HG03066 (cell line): Measurements from ENCODE around the gene DUS1L.

ENCODE experiments used
- ATAC-seq: cut with Tn5 transposase; IDR thresholded peaks from one replicate; pipeline ENCODE4 v1.9.1; 2021; ENCODE audit warnings: low read depth; ENCODE audit not compliant: unreplicated experiment

Gene DUS1L

DNA sequence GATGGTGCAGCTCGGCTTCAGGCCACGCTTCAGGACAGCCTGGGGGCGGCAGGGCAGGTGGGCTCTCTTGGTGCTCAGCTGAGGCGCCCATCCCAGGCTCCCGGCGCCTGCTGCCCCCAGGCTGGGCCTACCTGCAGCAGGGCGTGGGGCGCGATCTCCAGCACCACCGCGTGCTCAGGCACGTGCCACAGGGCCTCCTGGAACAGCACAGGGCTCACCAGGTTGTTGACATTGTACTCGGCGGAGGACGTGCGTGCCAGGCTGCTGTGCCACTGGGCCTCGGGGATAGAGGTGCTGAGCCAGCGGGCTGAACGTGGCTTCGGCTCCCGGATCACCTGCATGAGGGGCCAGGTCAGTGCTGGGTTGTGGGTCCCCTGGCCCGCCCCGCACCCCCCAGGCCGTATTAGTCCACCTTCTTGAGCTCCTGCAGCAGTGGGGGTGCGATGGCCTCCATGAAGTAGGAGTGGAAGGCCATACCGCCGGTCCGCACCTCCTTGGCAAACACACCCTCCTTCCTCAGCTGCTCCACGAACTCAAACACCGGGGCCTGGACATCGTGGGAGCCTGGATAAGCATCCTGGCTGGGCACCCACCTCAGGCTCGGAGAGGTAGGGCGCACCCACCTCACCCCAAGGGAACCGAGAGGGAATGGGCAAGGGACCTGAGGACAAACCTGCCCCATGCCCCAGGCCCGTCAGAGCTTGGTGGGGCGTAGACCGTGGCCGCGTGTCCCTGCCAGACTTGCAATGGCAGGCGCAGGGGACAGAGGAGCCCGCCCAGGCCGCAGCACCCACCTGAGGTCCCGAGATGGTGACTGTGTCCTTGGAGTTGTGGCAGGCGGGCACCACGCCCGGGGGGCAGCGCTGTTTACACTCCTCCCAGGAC lies 23.5 kb upstream of the DUS1L start:
- no peak for ATAC-seq

DNA sequence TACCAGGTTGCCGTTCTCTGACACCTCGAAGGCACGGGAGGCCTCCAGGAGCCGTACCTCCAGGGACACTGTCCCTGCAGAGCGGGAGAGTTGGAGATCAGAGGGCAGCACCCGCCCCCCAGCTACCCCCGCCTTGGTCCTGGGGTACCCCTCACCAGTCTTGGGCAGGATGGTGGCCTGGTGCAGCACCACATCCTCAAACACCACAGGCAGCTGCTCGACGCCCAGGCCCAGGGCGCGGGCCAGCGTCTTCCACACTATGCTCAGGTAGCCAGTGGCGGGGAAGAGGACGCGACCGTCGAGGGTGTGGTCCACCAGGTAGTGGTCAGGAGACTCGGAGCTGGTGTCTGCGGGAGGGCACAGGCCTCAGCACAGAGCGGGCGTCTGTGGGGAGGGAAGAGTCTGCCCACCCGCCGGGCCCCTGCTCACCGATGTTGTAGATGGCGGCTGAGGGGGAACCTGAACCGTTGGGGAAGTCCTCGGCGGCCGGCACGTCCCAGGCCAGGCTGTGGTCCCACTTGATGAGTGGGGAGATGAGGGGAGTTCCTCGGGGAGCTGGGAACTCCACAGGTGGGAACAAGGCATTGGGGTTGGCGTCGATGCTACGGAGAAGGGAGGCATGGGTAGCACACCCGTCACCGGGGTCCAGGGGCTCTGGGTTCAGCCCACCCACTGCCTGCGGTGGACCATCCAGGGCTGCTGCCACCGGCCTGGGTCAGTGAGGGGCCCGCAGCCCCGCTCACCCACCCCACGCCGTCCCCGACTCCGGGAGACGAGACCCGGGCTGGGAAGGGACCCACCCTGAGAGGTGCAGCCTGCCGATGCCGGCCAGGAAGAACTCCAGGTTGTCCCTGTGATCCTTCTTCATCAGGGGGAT lies 22.6 kb upstream of the DUS1L start:
- no peak for ATAC-seq

DNA sequence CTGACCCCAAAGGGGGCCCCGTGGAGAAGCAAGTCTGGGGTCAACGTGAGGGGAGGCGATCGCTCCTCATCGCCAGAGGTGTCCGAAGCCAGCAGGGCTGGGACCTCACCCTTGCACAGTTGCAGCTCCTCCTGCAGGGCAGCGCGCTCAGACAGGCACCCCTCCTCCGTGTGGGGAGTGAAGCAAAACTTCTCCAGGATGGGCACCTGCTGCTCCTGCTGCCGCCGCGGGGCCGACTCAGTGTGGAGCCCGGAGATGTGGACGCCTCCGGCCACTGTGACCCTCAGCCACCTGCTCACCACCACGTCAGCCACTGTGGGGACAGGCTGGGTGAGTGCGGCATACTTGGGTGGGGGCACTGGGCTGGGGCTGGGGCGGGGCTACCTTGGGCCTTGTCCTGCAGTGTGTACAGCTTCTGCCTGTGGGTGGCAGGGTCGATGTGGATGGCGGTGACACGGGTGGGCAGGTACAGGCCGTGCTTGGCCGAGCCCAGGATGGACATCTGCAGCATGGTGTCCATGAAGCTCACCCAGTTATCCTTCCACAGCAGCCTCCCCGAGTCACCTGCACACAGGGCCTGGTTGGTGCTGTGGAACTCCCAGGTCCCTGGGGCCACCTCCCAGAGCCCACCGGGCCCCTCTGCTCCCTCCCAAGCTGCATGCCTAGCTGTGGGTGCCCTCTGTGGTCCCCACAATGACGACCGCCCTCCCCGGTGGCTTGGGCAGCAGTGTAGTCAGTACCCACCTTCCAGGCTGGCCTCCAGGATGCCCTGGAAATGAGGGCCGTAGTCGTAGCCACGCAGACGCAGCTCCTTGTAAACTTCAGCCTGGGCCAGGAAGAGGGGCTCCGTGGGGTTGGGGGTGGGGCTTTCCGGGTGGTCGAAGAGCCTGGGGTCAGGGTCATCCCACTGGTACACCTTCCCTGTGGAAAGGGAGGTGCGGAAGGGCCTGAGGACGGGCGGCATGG lies 21.6 kb upstream of the DUS1L start:
- no peak for ATAC-seq

DNA sequence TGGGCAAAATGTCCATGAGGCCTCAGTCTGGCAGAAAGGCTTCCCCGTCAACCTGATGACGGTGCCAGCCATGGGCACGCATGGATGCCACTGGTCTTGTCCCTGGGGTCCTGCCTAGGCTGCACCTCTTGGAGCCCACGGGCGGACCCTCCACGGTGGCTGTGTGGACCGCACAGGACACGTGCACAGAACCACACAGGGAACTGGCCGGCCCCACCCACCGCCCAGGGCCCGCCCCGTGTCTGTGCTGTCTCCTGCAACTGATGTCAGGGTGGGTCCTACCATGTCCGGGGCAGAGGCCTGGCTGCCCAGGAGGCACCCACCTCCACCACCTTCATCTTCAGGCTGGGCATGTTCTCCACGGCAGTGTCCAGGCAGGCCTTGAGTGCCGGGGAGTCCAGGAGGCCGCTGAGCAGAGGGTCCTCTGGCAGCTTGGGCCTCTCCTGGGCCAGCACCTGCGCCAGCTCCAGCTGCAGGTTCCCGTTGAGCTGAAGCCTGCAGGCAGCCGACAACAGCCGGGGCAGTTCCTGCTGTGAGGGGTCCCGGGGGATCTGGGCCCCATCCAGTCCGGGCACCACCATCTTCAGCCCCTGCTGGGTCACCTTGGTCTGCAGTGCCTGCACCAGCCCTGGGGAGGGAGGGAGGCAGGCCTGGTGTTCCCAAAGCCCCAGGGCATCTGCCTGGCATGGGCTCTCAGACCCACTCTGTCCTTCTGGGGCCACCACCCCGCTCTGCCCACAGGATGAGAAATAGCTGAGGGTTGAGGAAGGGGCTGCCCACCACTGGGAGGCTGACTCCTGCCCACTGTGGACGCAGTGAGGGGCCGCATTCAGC lies 20.5 kb upstream of the DUS1L start:
- ATAC-seq = no peak

DNA sequence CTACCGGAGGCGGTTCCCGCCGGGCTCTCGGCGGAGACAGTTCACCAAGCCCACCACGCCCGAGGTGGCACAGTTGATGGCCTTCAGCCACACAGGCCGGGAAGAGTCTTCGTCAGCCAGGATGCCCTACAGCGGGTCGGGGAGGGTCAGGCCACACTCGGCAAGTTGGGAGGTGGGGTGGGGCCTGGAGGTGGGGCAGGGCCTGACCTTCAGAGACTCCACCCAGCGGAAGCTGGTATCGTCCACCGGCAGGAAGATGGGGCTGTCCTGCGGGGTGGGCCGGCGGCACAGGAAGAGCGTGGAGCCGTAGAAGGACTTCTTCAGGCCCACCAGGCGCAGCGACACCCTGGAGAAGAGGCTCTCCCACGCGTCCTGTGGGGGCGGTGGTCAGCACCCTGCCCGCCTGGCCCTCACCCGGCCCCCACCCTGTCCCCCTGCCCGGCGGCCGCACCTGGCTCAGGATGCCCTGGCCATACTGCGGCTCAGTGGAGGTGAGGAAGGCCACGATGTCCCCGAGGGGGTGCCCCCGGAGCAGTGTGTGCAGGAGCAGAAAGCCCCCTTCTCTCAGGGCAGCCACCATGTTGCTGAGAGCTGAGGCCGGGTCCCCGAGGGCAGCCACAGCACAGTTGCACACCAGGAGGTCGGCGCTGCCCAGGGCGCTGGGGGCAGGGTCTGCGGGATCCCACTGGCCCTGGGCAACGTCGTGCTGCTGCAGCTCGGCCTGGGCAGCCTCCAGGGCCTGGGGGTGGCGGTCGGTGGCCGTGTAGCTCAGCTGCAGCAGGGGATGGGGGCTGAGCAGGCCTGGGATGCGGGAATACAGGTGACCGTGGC lies 19.6 kb upstream of the DUS1L start:
- ATAC-seq = no peak

DNA sequence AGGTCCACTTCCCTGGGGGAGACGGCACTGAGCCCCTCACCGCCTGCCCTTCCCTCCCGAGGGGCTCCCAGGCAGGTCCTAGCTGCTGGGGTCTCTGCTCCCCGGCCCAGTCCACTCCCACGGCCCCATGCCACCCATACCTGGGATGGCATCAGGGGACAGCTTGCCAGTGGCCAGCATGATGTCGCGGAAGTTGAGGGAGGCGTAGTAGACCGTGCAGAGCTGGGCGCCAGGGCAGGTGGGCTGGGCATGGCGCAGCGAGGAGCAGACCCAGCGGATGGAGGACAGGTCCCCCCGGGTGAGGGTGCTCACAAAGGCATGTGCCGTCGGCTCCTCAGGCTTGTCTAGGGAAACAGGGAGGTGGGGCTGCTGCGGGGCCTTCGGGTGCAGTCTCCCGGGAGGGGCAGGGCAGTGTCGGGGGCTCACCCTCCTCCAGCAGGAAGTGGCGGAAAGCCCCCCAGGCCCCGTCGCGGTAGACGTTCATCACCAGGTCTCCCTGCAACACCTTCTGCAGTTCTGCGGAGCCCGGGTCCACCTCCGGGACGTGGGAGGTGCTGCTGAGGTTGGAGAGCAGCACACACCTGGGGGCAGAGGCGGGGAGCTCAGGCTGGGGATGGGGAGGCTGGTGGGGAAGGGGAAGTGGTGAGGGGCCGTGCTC lies 18.9 kb upstream of the DUS1L start:
- ATAC-seq = no peak

DNA sequence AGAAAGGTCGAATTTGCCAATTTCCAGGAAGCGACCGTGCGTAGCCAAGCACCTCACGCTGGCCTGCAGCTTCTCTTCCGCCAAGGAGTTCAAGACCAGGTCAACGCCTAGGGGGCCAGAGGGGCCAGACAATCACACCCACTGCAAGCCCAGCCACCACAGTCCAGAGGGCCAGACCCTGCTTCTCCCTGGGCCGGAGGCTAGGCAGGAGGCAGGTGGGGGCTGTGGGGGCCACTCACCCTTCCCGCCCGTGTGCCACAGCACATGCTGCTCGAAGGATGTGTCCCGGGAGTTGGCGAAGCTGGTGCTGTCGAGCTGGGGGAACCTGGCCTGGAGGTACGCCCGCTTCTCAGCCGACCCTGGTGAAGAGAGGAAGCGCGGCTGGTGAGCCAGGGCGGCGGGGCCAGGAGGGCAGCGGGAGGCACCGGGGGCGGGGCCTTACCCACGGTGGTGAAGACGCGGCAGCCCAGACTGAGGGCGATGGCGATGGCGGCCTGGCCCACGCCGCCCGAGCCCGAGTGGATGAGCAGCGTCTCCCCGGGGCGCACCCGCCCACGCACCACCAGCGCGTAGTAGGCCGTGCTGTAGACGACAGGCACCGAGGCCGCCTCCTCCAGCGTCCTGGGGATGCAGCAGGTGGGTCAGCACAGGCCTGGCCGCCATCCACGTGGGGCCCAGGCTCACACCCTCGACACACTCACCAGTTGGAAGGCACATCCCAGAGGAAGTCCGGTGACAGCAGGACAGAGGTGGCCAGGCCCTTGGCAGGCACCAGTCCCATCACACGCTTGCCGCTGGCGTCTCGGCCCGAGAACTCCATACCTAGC lies 18.1 kb upstream of the DUS1L start:
- no peak for ATAC-seq

DNA sequence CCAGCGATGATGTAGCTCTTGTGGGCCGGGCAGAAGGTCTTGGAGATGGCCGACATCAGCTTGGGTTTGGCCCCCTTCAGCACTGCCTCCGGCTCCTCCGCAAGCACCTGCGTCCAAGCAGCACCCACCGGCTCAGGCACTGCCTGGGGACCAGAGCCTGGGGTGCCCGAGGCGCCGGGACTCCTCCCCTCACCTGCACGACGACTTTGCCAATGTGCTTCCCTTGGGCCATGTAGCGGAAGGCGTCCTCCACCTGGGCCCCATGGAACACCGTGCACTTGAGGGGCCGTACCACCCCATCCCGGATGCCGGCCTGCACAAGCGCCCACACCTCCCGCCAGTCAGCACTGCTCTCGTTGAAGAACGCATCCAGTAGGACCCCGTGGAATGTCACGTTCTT lies 17.4 kb upstream of the DUS1L start:
- ATAC-seq = no peak

DNA sequence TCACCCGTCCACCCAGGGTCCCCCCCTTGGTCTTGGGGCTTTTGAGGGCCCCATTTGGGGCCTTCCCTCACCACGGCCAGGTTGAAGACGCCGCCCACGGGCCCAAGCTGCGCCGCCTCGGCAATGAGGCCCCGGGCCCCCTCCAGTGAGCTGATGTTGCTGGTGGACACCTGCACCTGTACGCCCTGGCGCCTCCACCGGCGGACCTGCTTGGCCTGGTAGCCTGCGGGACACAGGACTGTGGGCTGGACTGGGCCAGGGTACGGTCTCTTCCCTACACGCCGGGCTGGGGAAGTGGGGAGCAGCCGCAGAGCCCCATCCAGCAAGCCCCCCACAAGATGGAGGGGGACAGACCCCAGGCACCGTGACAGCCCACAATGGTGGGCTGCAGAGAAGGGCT lies 16.9 kb upstream of the DUS1L start:
- no peak for ATAC-seq

DNA sequence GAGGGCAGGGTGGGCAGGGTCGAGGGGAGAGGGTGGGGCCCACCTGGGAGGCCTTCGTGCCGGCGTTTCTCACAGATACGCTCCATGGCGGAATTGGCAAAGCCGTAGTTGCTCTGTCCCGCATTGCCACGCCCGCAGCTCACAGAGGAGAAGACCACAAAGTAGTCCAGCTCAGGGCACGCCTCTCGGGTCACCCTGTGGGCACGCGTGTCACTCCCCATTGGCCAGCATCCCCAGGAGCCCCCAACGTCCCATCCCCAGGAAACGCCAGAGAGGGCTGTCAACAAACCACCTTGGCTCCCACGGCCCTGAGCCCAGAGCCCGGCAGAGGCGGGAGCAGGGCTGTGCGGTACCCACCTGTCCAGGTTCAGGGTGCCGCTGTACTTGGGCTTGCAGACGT lies 16.4 kb upstream of the DUS1L start:
- no peak for ATAC-seq

DNA sequence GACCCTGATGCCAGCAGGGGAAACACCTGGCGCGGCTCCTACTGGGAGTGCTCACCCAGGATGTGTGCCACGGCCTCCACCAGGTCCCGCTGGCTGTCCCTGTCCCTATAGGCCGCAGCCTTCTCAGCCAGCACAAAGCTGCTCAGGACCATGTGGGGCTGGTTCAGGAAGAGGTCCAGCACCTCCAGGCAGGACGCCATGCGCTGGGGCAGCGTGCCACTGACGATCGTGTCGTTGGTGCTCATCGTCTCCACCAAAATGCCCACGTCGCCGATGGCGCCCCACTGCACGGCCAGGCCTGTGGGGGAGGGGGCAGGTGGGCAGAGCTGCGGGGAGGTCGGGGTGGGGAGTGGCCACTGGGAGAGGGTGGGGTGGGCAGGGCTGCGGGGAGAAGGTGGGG lies 15.9 kb upstream of the DUS1L start:
- ATAC-seq = no peak

DNA sequence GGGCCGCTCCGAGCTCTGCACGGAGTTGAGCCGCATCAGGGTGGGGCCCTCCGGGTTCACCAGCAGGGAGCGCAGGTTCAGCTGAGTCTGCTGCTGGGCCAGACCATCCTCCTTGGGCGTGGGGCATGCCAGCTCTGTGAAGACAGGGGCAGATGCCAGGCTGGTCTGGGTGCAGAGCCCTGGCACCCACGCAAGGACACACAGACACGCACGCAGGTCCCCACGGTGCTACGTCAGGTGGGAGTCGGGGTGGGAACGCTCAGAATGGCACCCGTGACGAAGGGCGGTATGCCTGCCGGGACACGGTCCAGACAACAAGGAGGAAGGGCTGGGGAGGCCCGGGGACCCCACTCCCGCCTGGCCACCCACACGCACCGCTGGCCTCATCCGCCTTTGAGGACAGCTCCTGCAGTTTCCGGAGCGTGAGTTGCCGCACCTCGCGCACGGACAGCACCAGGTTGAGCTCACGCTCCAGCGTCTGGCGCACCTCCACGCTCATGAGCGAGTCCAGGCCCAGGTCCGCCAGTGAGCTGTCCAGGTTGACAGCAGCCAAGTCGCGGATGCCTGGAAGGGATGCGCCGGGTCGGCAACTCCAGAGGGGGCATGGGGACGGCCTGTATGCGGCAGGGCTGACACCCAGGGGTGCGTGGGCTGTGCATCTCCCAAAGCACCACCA lies 15.3 kb upstream of the DUS1L start:
- ATAC-seq = no peak

DNA sequence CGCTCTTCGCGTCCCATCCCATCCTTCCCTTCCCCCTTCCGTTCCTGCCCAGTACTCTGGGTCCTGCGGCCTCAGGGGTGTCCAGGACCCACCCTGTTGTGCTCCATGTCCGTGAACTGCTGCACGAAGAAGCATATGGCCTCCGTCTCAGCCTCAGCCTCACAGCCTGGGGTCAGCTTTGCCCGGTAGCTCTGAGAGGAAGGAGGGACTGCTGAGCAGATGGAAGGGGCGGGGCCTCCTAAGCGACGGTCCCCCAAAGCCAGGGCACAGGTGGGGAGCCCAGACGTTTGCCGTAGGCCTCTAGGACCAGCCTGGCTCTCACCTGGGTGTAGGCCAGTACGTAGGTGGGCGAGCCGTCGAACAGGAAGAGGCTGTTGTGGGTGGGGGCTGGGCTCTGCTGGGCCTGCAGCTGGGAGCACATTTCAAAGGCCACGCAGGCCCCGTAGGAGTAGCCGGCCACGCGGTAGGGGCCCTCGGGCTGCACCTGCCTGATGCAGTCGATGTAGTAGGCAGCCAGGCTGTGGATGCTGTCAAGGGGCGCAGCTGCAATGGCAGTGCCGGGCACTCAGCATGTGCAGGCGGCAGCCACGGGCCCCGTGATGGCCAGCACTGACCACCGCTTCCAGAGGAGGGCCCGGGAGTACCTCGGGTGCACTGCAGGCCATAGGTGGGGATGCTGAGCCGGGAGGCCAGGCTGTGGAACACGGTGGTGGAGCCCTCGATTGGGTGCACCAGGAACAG lies 14.6 kb upstream of the DUS1L start:
- no peak for ATAC-seq

DNA sequence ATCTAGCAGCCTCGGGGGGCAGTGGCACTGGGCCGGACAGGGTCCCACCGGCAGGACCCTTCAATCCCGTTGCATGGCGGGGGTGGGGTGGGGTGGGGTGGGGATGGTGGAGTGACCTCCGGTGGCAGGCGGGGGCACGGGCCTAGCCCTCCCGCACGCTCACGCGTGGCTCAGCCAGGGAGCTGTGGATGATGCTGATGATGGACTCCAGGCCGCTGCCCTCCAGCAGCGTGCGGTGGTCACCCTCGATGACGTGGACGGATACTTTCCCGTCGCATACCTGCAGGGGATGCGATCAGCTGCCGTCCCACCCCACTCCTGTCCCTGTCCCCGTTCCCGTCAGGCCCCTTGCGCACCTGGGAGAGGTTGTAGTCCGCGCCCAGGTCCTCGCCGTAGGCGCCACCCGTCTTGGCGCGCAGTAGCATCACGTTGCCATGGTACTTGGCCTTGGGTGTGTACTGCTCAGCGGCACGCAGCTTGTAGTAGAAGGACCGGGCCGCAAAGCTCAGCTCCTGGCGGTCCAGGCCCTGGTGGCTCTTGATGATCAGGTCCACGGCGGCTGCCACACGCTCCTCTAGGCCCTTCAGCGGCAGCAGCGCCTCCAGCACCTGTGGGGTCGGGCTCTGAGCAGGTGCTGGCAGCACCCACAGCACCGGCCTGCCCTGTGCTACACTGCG lies 13.5 kb upstream of the DUS1L start:
- no peak for ATAC-seq

DNA sequence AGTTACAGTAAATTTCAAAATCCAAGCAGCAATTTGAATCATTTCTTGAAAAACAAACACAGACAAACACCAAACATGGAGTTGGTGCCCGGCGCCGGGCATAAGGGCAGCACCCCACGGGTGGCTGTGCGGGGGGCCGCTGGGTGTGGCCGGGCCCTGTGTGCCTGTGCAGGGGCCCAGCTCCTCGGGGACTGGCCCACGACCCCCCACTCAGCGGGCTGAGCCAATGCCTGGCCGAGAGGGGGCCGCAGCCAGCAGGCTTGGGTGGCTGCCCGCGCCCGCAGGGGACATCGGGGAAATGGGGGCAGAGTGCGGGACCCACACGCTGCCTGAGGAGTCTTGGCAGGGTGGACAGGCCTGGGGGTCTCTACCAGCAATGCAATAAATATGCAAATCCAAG lies 12.8 kb upstream of the DUS1L start:
- ATAC-seq = no peak
